OCI-LY1 (cell line): ENCODE data around the gene POU2F2.

ENCODE experiments used
- H2AFZ ChIP-seq: fragments of 200-600 bp; sonication (generic), shearing (Covaris generic); 2 replicates; pipeline ENCODE4 v1.6.0; 2014; ENCODE audit warnings: antibody characterized with exemption, mild to moderate bottlenecking, low read length
- H3F3A ChIP-seq: fragments of 200-600 bp; sonication (generic), shearing (Covaris generic); 2 replicates; pipeline ENCODE4 v1.6.0; 2014; ENCODE audit warnings: mild to moderate bottlenecking, antibody characterized with exemption, low read length, moderate library complexity; ENCODE audit not compliant: insufficient read depth
- H3K27ac ChIP-seq: fragments of 200-600 bp; sonication (generic); 2 replicates; pipeline ENCODE4 v1.5.1; 2014; ENCODE audit warnings: low read length, mixed run types, mild to moderate bottlenecking, low read depth; ENCODE audit not compliant: poor library complexity, severe bottlenecking
- H3K27me3 ChIP-seq: fragments of 200-600 bp; sonication (generic); 2 replicates; pipeline ENCODE4 v1.6.0; 2014; ENCODE audit warnings: antibody characterized with exemption, mild to moderate bottlenecking, low read length, moderate library complexity; ENCODE audit not compliant: insufficient read depth
- H3K36me3 ChIP-seq: fragments of 200-600 bp; sonication (generic); 2 replicates; pipeline ENCODE4 v1.6.1; 2014; ENCODE audit warnings: mild to moderate bottlenecking, antibody characterized with exemption, low read length, moderate library complexity, mixed read lengths; ENCODE audit not compliant: insufficient read depth
- H3K4me1 ChIP-seq: fragments of 200-600 bp; sonication (generic); 2 replicates; pipeline ENCODE4 v1.5.1; 2014; ENCODE audit warnings: mild to moderate bottlenecking, low read length, moderate library complexity; ENCODE audit not compliant: insufficient read depth, severe bottlenecking
- H3K4me2 ChIP-seq: fragments of 200-600 bp; sonication (generic), shearing (Covaris generic); 2 replicates; pipeline ENCODE4 v1.6.1; 2014; ENCODE audit warnings: low read length
- H3K4me3 ChIP-seq: fragments of 200-600 bp; sonication (generic); 2 replicates; pipeline ENCODE4 v1.5.1; 2014; ENCODE audit warnings: low read length, low read depth, mild to moderate bottlenecking, mixed read lengths; ENCODE audit not compliant: poor library complexity, severe bottlenecking
- H3K79me2 ChIP-seq: fragments of 200-600 bp; shearing (Covaris generic); 2 replicates; pipeline ENCODE4 v1.6.1; 2016; ENCODE audit warnings: mixed run types, low read length, mixed read lengths; ENCODE audit not compliant: insufficient read depth
- H3K9ac ChIP-seq: fragments of 200-600 bp; sonication (generic), shearing (Covaris generic); 2 replicates; pipeline ENCODE4 v1.6.1; 2014; ENCODE audit warnings: mild to moderate bottlenecking, low read length, mixed read lengths
- H3K9me2 ChIP-seq: fragments of 200-600 bp; sonication (generic), shearing (Covaris generic); 2 replicates; pipeline ENCODE4 v1.6.1; 2014; ENCODE audit warnings: low read depth, mild to moderate bottlenecking, low read length, mixed read lengths
- H3K9me3 ChIP-seq: fragments of 200-600 bp; shearing (Covaris generic); 2 replicates; pipeline ENCODE4 v1.6.1; 2014; ENCODE audit warnings: low read length, mixed read lengths
- H4K20me1 ChIP-seq: fragments of 200-600 bp; sonication (generic), shearing (Covaris generic); 2 replicates; pipeline ENCODE4 v1.6.0; 2016; ENCODE audit warnings: mild to moderate bottlenecking, low read length; ENCODE audit not compliant: insufficient read depth
- EZH2 ChIP-seq: fragments of 200-600 bp; sonication (generic), shearing (Covaris generic); IDR thresholded peaks from 2 replicates; pipeline ENCODE4 v1.8.0; 2017; ENCODE audit warnings: borderline replicate concordance, mixed run types, mild to moderate bottlenecking, antibody characterized with exemption, low read length, moderate library complexity, mixed read lengths
- TF ChIP-seq, protein P1 (sequence below): fragments of 200-600 bp; sonication (generic), shearing (Covaris generic); IDR thresholded peaks from 2 replicates; pipeline ENCODE4 v1.5.1; 2017; ENCODE audit warnings: mild to moderate bottlenecking, antibody characterized with exemption, low read length, moderate library complexity, mixed read lengths

Gene POU2F2

DNA sequence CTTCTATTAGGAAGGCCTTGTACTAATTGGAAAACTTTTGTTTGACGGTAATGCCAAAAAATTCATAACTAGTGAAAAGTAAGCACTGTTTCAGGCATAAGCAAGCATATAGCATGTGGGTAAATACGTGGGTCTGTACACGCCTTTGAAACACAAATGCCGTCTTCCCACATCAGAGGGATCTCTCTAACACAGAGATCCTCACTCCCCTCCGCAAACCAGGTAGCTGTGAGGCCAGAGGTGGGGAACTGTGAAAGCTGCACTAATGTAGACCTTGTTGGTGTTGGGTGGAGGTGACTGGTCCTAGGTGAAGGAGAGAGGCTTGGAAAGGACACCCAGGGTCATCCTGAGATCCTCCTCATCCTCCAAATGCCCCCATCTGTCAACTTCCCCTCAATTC is 16.0 kb upstream of the POU2F2 start:
- Histone ChIP-seq H3K9me2 (no peaks in the 10 kb centered on the region), H3K4me3 (no peak overlapping the region), H3K9me3 (no peaks in the 10 kb centered on the region), H3K27ac (no peak overlapping the region), H3K4me2 (no peak overlapping the region), H3K9ac (no peak overlapping the region), H3K36me3 (no peaks in the 10 kb centered on the region), H3K4me1 (no peaks in the 10 kb centered on the region), H3F3A (no peaks in the 10 kb centered on the region), H4K20me1 (no peaks in the 10 kb centered on the region), H2AFZ (no peak overlapping the region), H3K27me3 (peaks cover 5% of the 10 kb centered on the region; the same call in 1 of the 2 replicates), H3K79me2 (no peaks in the 10 kb centered on the region)
- TF ChIP-seq EZH2, result no peak
- TF ChIP-seq, protein P1, sequence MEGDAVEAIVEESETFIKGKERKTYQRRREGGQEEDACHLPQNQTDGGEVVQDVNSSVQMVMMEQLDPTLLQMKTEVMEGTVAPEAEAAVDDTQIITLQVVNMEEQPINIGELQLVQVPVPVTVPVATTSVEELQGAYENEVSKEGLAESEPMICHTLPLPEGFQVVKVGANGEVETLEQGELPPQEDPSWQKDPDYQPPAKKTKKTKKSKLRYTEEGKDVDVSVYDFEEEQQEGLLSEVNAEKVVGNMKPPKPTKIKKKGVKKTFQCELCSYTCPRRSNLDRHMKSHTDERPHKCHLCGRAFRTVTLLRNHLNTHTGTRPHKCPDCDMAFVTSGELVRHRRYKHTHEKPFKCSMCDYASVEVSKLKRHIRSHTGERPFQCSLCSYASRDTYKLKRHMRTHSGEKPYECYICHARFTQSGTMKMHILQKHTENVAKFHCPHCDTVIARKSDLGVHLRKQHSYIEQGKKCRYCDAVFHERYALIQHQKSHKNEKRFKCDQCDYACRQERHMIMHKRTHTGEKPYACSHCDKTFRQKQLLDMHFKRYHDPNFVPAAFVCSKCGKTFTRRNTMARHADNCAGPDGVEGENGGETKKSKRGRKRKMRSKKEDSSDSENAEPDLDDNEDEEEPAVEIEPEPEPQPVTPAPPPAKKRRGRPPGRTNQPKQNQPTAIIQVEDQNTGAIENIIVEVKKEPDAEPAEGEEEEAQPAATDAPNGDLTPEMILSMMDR, result no peak

DNA sequence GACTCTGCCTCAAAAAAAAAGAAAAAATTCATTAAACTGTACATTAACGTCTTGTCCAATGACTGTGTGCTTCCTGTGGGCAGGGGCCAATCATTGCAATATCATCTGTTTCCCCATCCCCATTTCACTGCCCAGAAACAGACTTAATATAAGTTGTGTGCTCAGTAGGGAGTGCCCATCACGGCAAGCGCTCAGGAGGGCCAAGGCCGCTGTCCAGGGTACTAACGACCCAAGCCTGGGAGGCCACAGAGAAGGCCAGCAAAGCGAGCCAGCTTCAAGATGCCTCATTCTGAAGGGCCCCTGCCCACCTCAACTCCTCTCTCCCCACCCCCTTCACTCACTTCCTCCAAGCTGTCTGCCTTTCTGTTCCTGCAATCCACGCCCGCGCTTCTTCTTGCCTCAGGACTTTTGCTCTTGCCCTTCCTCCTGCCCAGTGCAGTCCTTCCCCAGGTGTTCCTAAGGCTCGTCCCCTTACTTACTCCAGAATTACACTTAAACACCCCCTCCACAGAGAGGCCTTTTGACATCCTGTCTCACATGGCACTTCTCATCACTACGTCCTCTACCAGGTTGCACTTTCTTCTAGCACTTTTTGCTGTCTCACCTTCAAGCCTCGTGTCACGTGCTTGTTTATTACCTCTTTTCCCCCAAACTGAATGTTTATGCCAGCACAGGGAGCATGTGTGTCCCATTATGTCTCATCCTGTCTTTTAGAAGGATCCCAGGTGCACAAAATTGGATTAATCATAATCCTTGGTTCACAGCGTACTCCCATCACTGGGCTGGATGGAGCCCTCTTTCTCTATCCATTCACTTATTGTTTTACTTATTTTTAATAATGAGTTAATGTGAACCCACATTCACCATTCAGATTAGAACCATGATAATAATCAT is 11.3 kb upstream of the POU2F2 start:
- Histone ChIP-seq H3K27ac (no peak overlapping the region), H3K4me3 (no peak overlapping the region), H3K36me3 (no peaks in the 10 kb centered on the region), H3K9ac (no peak overlapping the region), H3K4me2 (no peak overlapping the region), H3K79me2 (no peaks in the 10 kb centered on the region), H3K27me3 (no peaks in the 10 kb centered on the region), H4K20me1 (no peaks in the 10 kb centered on the region), H3K9me3 (no peaks in the 10 kb centered on the region), H2AFZ (no peak overlapping the region), H3K4me1 (no peaks in the 10 kb centered on the region), H3F3A (no peaks in the 10 kb centered on the region), H3K9me2 (no peaks in the 10 kb centered on the region)
- TF ChIP-seq, protein P1, result no peak
- no peak for TF ChIP-seq EZH2

DNA sequence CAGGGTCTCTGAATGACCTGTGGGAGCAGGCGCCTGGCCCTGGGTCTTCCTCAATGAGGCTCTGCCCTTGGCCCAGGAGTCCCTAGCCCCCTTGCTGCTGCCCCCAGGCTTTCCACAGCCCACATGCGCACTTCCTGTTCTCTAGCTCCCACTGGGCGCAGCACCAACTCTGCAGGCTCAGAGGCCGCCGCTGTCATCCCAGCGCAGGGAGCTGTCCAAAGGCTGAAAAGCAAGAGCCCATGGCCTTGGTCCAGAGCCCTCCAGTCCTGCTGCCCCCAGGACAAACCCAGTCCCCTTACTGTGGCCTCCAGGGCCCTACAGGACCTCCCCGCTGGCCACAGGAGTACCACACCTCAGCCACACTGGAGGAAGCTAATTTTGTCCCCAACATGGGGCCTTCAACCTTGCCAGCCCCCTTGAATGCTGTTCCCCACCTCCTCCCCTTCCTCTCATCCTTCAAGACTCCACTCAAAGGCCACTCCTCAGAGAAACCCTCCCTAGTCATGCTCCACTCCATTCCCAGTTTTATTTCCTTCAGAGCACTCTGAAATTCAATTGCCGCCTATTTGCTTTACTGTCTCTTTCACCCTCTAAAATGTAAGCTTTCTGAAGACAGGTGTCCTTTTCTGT is 8.0 kb upstream of the POU2F2 start:
- Histone ChIP-seq H3K79me2 (no peaks in the 10 kb centered on the region), H3K27me3 (no peaks in the 10 kb centered on the region), H2AFZ (no peak overlapping the region), H3K9me3 (no peaks in the 10 kb centered on the region), H3K4me2 (no peak overlapping the region), H3K27ac (no peak overlapping the region), H4K20me1 (no peaks in the 10 kb centered on the region), H3K4me3 (no peak overlapping the region), H3F3A (no peaks in the 10 kb centered on the region), H3K4me1 (peaks cover 11% of the 10 kb centered on the region), H3K9me2 (no peaks in the 10 kb centered on the region), H3K36me3 (no peaks in the 10 kb centered on the region), H3K9ac (no peak overlapping the region)
- TF ChIP-seq EZH2, result no peak
- TF ChIP-seq, protein P1, result no peak
